Neuronal stem cell (in vitro differentiated cells): ENCODE data around the gene MEF2A.

ENCODE experiments used
- DNase-seq: peaks from one replicate; pipeline ENCODE4 v3.0.0-alpha.2; 2013; ENCODE audit warnings: low spot score
- H2AFZ ChIP-seq: one replicate; pipeline ENCODE4 v1.6.1; 2013; ENCODE audit warnings: mild to moderate bottlenecking, low read length, inconsistent platforms
- H2AK5ac ChIP-seq: 2 replicates; pipeline ENCODE4 v1.6.1; 2013; ENCODE audit warnings: low read depth, mild to moderate bottlenecking, inconsistent platforms, low read length, moderate library complexity, mixed read lengths
- H2BK120ac ChIP-seq: 2 replicates; pipeline ENCODE4 v1.6.1; 2013; ENCODE audit warnings: low read depth, mild to moderate bottlenecking, inconsistent platforms, low read length, moderate library complexity, mixed read lengths
- H2BK12ac ChIP-seq: one replicate; pipeline ENCODE4 v1.6.1; 2013; ENCODE audit warnings: low read length, inconsistent platforms
- H2BK15ac ChIP-seq: 2 replicates; pipeline ENCODE4 v1.6.1; 2013; ENCODE audit warnings: mild to moderate bottlenecking, low read length, inconsistent platforms, mixed read lengths
- H2BK5ac ChIP-seq: one replicate; pipeline ENCODE4 v1.6.1; 2013; ENCODE audit warnings: inconsistent platforms, mild to moderate bottlenecking, low read length, moderate library complexity
- H3K14ac ChIP-seq: one replicate; pipeline ENCODE4 v1.6.1; 2013; ENCODE audit warnings: low read length, inconsistent platforms
- H3K18ac ChIP-seq: 2 replicates; pipeline ENCODE4 v1.6.1; 2013; ENCODE audit warnings: low read length, inconsistent platforms
- H3K23ac ChIP-seq: 2 replicates; pipeline ENCODE4 v1.6.1; 2013; ENCODE audit warnings: low read depth, mild to moderate bottlenecking, mixed read lengths, low read length, inconsistent platforms; ENCODE audit not compliant: poor library complexity
- H3K27ac ChIP-seq: replicated peaks from 3 replicates; pipeline ENCODE4 v1.5.1; 2013; ENCODE audit warnings: low read length, inconsistent platforms
- H3K27me3 ChIP-seq, 3 experiments: 2 replicates each; pipeline ENCODE4 v1.6.1; 2013; ENCODE audit warnings: low read length in 3 of 3, mild to moderate bottlenecking in 2 of 3, inconsistent platforms in 1 of 3, low read depth in 1 of 3, mixed read lengths in 1 of 3, moderate library complexity in 1 of 3; ENCODE audit not compliant: control insufficient read depth in 3 of 3, insufficient read depth in 3 of 3
- H3K36me3 ChIP-seq, 2 donors: replicated peaks in 1 of 2; 2 replicates each; pipeline ENCODE4 v1.6.1; 2013; ENCODE audit warnings: low read length in 2 of 2; ENCODE audit not compliant: control insufficient read depth in 2 of 2, insufficient read depth in 2 of 2
- H3K4ac ChIP-seq: 2 replicates; pipeline ENCODE4 v1.6.1; 2013; ENCODE audit warnings: inconsistent platforms, mild to moderate bottlenecking, low read length, moderate library complexity
- H3K4me1 ChIP-seq, 2 donors: 1 replicate in 1 of 2; 2 replicates in 1 of 2; pipeline ENCODE4 v1.6.1; 2013; ENCODE audit warnings: low read length in 2 of 2, low read depth in 1 of 2; ENCODE audit not compliant: control insufficient read depth in 2 of 2, insufficient read depth in 1 of 2
- H3K4me2 ChIP-seq: one replicate; pipeline ENCODE4 v1.6.1; 2013; ENCODE audit warnings: mild to moderate bottlenecking, low read length, inconsistent platforms; ENCODE audit not compliant: insufficient read depth, poor library complexity, severe bottlenecking
- H3K4me3 ChIP-seq, 2 donors: 2 replicates each; pipeline ENCODE4 v1.5.1; 2013; ENCODE audit warnings: low read length in 2 of 2, mild to moderate bottlenecking in 2 of 2, inconsistent platforms in 1 of 2, moderate library complexity in 1 of 2
- H3K79me1 ChIP-seq: one replicate; pipeline ENCODE4 v1.6.1; 2013; ENCODE audit warnings: low read depth, mild to moderate bottlenecking, inconsistent platforms, low read length, moderate library complexity
- H3K9ac ChIP-seq: one replicate; pipeline ENCODE4 v1.6.1; 2013; ENCODE audit warnings: mild to moderate bottlenecking, low read depth, low read length, inconsistent platforms; ENCODE audit not compliant: poor library complexity
- H3K9me3 ChIP-seq, 2 donors: replicated peaks in 1 of 2; 2 replicates each; pipeline versions ENCODE3 to v1.6.1; 2013; ENCODE audit warnings: low read length in 2 of 2, mild to moderate bottlenecking in 2 of 2, inconsistent platforms in 1 of 2, low read depth in 1 of 2, mixed read lengths in 1 of 2, moderate library complexity in 1 of 2; ENCODE audit not compliant: control insufficient read depth in 2 of 2, insufficient read depth in 1 of 2
- H4K8ac ChIP-seq: one replicate; pipeline ENCODE4 v1.6.1; 2013; ENCODE audit warnings: low read depth, mild to moderate bottlenecking, inconsistent platforms, low read length, moderate library complexity
- H4K91ac ChIP-seq: one replicate; pipeline ENCODE4 v1.6.1; 2013; ENCODE audit warnings: low read length, low read depth, mild to moderate bottlenecking, inconsistent platforms; ENCODE audit not compliant: poor library complexity
- whole genome bisulfite sequencing, 2 donors: extraction: QIAGEN DNeasy Blood & Tissue Kit; methylation state at CpG; one replicate each; pipeline ENCODE4 v1.1.7; 2013; ENCODE audit warnings: missing lambda C conversion rate in 2 of 2, mixed read lengths in 1 of 2; ENCODE audit not compliant: insufficient read length in 2 of 2, insufficient replicate concordance in 1 of 2; ENCODE audit errors: extremely low coverage in 2 of 2; 5-methylcytosine and 5-hydroxymethylcytosine counted together

Gene MEF2A

DNA sequence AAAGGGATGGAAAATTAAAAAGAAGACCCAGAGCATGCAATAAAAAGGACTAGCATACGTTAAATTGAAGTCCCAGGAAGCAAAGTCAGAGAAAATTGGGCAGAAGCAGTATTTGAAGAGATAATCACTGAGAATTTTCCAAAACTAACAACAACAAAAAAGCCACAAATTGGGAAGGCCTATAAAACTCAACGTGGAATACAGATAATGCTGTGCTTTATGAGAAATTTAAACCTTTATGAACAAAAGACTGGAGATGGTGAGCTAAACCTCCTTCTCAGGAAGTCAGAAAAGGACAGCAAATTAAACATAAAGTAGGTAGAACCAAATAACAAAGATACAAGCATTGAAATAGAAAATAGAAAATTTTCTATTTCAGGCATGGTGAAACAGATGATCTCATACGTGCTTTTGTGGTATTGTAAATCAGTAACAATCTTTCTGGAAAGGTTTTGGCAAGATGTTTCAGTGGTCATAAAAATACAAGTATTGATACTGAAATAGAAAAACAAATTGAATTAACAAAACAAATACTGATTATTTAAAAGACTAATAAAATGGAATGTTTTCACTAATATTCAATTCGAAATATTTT is 111.9 kb downstream of the MEF2A start:
- Histone ChIP-seq H2BK15ac (no peak overlapping the region), H3K4ac (no peak overlapping the region), H3K23ac (no peak overlapping the region), H3K4me2 (no peak overlapping the region), H3K14ac (no peak overlapping the region), H3K27me3 (no peaks in the 10 kb centered on the region), H2BK12ac (no peak overlapping the region), H4K8ac (no peak overlapping the region), H3K4me1 (no peaks in the 10 kb centered on the region), H2AK5ac (no peak overlapping the region), H2BK5ac (no peak overlapping the region), H3K27ac (no peak overlapping the region), H3K4me3 (no peak overlapping the region), H3K79me1 (no peaks in the 10 kb centered on the region), H4K91ac (no peak overlapping the region), H3K9ac (no peak overlapping the region), H2AFZ (no peak overlapping the region), H2BK120ac (no peak overlapping the region), H3K36me3 (peaks cover 9 to 92% of the 10 kb centered on the region in 2 donors), H3K9me3 (no peaks in the 10 kb centered on the region), H3K18ac (no peak overlapping the region)
- whole genome bisulfite sequencing, 2 donors = no CpG with 5 or more reads among the region's 4 CpGs
- no peak for DNase-seq

DNA sequence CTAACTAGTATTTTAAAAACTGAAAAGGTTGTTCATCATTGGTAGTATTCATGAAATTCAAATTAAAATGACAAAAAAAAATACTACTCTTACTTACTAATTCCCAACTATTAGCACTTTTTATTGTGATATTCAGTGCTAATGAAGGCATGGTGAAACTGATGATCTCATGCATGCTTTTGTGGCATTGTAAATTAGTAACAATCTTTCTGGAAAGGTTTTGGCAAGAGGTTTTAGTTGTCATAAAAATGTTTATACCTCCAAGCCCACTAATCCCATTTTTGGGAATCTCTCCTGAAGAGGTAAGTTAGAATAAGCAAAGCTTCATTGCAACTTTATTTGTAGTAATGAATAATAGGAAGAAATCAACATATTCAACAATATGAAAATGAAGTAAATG is 114.5 kb downstream of the MEF2A start:
- Histone ChIP-seq H2AK5ac (no peak overlapping the region), H2BK12ac (no peak overlapping the region), H3K4me1 (no peaks in the 10 kb centered on the region), H2BK15ac (no peak overlapping the region), H3K27me3 (no peaks in the 10 kb centered on the region), H3K23ac (no peak overlapping the region), H3K4me3 (no peak overlapping the region), H3K9ac (no peak overlapping the region), H2BK5ac (no peak overlapping the region), H3K27ac (no peak overlapping the region), H3K79me1 (peaks cover 2% of the 10 kb centered on the region), H3K4me2 (no peak overlapping the region), H2AFZ (no peak overlapping the region), H3K36me3 (peaks cover 6 to 72% of the 10 kb centered on the region in 2 donors), H3K9me3 (peaks cover 0 to 5% of the 10 kb centered on the region in 2 donors), H3K14ac (no peak overlapping the region), H2BK120ac (no peak overlapping the region), H4K91ac (no peak overlapping the region), H3K18ac (no peak overlapping the region), H3K4ac (no peak overlapping the region), H4K8ac (no peak overlapping the region)
- no peak for DNase-seq

- Histone ChIP-seq H3K4me2 (no peak overlapping the region), H3K79me1 (peaks cover 2% of the 10 kb centered on the region), H2BK120ac (no peak overlapping the region), H3K4me1 (no peaks in the 10 kb centered on the region), H2BK15ac (no peak overlapping the region), H4K91ac (no peak overlapping the region), H2BK12ac (no peak overlapping the region), H3K9ac (no peak overlapping the region), H3K27me3 (no peaks in the 10 kb centered on the region), H3K23ac (no peak overlapping the region), H3K27ac (no peak overlapping the region), H3K9me3 (peaks cover 0 to 19% of the 10 kb centered on the region in 2 donors), H2AK5ac (no peak overlapping the region), H3K4ac (no peak overlapping the region), H2BK5ac (no peak overlapping the region), H3K18ac (no peak overlapping the region), H3K36me3 (peaks cover 6 to 61% of the 10 kb centered on the region in 2 donors), H3K4me3 (no peak overlapping the region), H2AFZ (no peak overlapping the region), H3K14ac (no peak overlapping the region), H4K8ac (no peak overlapping the region)
- no CpG with 5 or more reads among the region's 1 CpG for WGBS, 2 donors
- no peak for DNase-seq
Measured at GRCh38 chr15:99681990-99682389, 116.2 kb downstream of the MEF2A start.

- no peak overlapping the region for H3K4ac ChIP-seq
- peaks cover 0 to 19% of the 10 kb centered on the region in 2 donors for H3K9me3 ChIP-seq
- no peak overlapping the region for H2BK120ac ChIP-seq
- H2BK5ac ChIP-seq = no peak overlapping the region
- DNase-seq = no peak
- no CpG with 5 or more reads among the region's 1 CpG for WGBS, 2 donors
- H2BK12ac ChIP-seq = no peak overlapping the region
- H2AK5ac ChIP-seq = no peak overlapping the region
- no peak overlapping the region for H2AFZ ChIP-seq
- no peak overlapping the region for H3K18ac ChIP-seq
- no peak overlapping the region for H3K14ac ChIP-seq
- H3K27me3 ChIP-seq = no peaks in the 10 kb centered on the region
- H3K36me3 ChIP-seq = peaks cover 6 to 61% of the 10 kb centered on the region in 2 donors
- H3K4me1 ChIP-seq = no peaks in the 10 kb centered on the region
- H3K9ac ChIP-seq = no peak overlapping the region
- peaks cover 2% of the 10 kb centered on the region for H3K79me1 ChIP-seq
- no peak overlapping the region for H2BK15ac ChIP-seq
- no peak overlapping the region for H4K91ac ChIP-seq
- H3K4me3 ChIP-seq = no peak overlapping the region
- H4K8ac ChIP-seq = no peak overlapping the region
- no peak overlapping the region for H3K23ac ChIP-seq
- no peak overlapping the region for H3K4me2 ChIP-seq
- H3K27ac ChIP-seq = no peak overlapping the region
Measured at GRCh38 chr15:99682455-99682854, 116.7 kb downstream of the MEF2A start.
